GM10847 (cell line): Measurements from ENCODE around the gene DENND1A.

Experiments used
- POLR2A ChIP-seq: IDR thresholded peaks from 2 replicates; pipeline ENCODE4 v1.6.1; 2011; ENCODE audit not compliant: insufficient read length; ENCODE audit errors: extremely low read depth

DENND1A gene

GRCh38 chr9:123657941-123658340 lies 272.0 kb downstream of the DENND1A start:
- no peak for TF ChIP-seq POLR2A

DNA sequence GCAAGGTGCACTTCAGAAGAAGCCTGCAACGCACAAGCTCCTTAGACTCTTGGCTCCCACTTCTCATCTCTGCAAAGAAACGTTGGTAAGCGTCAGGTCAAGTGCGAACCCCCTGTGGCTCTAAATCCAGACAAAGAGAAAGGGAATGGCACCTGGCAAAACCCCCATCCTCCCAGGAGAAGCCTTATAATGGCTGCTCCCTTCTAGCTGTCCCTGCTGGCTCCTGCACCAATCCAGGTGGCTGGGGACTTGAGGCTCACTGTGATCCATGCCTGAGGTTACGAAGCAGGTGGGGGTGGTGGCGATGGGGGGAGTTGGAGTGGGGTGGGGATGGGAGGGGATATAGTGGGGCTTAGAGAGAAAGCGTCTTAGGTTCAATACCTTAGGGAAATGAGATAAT lies 272.8 kb downstream of the DENND1A start:
- no peak for TF ChIP-seq POLR2A

GRCh38 chr9:123656565-123656964 lies 273.4 kb downstream of the DENND1A start:
- no peak for TF ChIP-seq POLR2A

- TF ChIP-seq POLR2A = no peak
Observed at GRCh38 chr9:123655681-123656423, 274.1 kb downstream of the DENND1A start.

- TF ChIP-seq POLR2A = no peak
Observed at GRCh38 chr9:123654994-123655637, 274.8 kb downstream of the DENND1A start.

- TF ChIP-seq POLR2A = no peak
Observed at GRCh38 chr9:123654218-123654993, 275.5 kb downstream of the DENND1A start.

- TF ChIP-seq POLR2A = no peak
Observed at GRCh38 chr9:123652416-123652815, 277.5 kb downstream of the DENND1A start.

DNA sequence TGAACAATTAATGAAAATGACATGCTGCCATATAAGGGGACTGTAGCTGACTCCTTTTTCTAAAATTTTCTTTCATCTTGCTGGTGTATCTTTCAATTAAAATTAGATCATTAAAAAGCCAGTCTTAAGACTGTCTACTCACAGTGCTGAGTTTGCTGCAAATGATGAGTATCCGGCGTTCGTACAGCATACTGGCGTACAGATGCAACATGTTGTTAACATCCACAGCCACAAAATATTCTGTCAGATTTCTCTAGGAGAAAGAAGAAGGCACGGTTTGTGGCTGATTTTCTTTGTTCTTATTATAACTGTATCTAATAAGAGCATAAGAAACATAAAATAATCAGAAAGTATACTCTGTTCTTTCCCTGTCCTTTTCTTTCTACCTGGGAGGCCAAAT lies 278.1 kb downstream of the DENND1A start:
- TF ChIP-seq POLR2A = no peak

GRCh38 chr9:123651273-123651672 lies 278.7 kb downstream of the DENND1A start:
- TF ChIP-seq POLR2A = no peak

- no peak for TF ChIP-seq POLR2A
Observed at GRCh38 chr9:123649909-123650308, 280.0 kb downstream of the DENND1A start.

DNA sequence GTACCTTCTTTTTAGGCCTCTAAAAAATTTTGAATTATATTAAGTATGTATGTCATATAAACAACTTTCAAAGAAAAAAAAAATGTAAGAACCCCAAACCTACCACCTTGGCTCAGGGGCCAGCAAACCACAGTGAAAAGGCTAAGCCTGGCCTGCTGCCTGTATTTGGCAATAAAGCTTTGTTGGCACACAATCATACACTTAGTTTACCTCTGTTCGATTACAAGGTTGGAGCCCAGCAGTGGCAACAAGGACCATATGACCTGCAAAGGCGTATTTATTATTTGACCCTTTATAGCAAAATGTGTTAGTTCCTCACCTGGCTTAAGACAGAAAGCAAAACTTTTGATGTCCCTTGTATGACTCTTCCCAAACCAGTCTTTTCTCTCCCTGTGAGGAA lies 282.8 kb downstream of the DENND1A start:
- TF ChIP-seq POLR2A = no peak

- TF ChIP-seq POLR2A = no peak
Observed at GRCh38 chr9:123645762-123646161, 284.2 kb downstream of the DENND1A start.

DNA sequence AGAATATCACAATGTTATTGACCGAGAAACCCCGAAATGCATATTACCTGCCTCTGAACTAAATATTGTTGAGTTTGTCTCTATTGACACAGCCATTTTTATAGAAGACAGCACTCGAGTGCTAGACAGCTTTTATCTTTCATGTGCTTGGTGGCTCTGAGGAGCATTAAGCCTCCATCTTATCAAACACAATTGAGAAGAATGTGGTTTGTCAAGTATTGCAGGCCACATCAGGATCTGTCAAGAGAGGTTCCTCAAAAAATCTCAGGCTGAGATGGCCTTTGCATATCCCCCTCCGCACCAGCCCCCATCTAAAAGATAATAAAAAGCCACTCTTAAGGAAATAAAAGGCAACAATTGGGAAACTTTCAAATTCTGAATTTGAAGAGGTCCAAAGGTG lies 284.8 kb downstream of the DENND1A start:
- TF ChIP-seq POLR2A = no peak

DNA sequence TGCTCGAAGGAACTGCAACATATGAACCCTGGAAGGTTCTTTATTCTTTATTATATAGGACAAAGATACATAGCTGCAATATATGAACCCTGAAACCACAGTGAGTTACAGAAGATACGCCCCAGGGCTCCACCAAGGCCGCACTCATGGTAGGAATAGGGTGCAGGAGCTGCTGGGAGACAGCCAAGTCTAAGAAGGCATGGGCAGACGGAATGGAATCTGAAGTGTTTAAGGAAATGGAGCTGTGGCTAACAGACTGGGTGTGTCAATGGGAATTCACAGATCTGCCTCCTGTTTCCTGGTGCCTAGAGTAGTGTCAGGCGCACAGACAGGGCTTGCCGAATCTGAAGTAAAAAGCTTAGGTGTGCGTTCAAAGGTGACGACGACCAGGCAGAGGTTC lies 286.4 kb downstream of the DENND1A start:
- no peak for TF ChIP-seq POLR2A

DNA sequence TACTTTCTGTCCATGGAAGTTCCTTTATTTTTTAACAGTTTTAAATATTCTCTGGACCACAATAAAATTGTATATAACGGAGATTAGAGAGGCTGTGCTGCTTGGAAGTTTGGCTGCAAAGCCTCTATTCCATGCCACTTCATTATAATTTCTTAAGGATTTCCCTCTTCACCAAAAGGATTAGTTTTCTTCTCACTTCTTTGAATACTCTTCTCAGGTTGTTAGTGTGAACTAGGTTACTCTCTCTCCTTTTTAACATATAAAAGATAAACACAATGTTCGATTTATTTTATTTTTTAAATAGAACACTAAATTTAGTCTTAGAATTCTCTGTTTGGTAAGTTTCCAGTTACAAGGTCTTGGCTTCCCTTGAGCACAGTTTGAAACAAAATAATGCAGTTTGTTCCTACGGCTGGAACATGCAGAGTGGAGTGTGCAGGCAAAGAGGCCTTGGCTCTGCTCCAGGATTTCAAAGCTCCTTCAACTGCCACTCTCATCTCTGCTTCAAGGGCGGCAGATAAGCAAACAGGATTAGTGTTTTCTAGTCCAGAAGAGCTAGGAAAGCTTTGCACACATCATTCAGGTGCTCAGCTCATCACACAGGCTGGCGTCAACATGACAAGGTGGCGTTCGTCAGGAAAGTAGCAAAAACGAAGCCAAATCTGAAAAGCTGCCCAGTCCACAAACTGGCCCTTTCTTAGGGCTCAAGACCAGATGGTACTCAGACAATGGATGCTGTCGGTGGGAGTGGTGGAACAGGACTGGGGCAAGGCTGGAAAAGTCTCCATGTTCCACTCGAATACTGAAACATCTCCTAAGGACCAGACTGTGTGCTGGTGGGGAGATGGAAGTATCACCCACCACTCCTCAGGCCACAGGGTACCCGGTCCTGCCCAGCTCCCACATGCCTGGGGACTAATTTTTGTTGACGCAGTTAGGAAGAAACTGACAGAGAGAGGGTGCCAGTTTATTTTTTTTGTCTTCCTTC lies 287.3 kb downstream of the DENND1A start:
- no peak for TF ChIP-seq POLR2A
